OCI-LY3 (cell line): ENCODE measurements around the gene VRK1.

ENCODE experiments used
- EZH2phosphoT487 ChIP-seq: fragments of 200-600 bp; shearing (Covaris generic); IDR thresholded peaks from 2 replicates; pipeline ENCODE4 v1.6.1; 2018; ENCODE audit warnings: antibody characterized with exemption, mixed run types, low read depth
- TF ChIP-seq, protein P1 (sequence below): fragments of 200-600, 300-600 bp; sonication (generic); IDR thresholded peaks from 2 replicates; pipeline ENCODE4 v1.5.1; 2014; ENCODE audit warnings: antibody characterized with exemption, low read length, low read depth

DNA sequence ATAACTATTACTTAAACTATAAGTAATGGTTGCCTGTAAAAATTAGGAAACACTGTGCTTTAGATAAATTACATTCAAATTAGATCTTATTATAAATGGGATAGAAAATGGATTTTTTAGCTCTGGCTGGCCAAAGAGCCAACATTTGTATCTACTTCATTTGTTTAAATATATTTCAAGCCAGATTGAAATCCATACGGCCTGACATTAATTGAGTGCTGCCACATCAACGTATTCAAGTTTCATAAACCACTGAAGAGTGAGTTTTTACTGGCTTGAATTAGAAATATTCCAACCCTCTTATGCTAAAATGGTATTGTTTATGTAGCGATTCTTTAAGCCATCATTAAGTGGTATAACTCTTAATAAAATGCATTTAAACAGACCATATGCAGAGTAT, 133.3 kb downstream of the VRK1 start:
- TF ChIP-seq, protein P1, sequence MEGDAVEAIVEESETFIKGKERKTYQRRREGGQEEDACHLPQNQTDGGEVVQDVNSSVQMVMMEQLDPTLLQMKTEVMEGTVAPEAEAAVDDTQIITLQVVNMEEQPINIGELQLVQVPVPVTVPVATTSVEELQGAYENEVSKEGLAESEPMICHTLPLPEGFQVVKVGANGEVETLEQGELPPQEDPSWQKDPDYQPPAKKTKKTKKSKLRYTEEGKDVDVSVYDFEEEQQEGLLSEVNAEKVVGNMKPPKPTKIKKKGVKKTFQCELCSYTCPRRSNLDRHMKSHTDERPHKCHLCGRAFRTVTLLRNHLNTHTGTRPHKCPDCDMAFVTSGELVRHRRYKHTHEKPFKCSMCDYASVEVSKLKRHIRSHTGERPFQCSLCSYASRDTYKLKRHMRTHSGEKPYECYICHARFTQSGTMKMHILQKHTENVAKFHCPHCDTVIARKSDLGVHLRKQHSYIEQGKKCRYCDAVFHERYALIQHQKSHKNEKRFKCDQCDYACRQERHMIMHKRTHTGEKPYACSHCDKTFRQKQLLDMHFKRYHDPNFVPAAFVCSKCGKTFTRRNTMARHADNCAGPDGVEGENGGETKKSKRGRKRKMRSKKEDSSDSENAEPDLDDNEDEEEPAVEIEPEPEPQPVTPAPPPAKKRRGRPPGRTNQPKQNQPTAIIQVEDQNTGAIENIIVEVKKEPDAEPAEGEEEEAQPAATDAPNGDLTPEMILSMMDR: no peak
- TF ChIP-seq EZH2phosphoT487: no peak
